Subcutaneous adipose tissue (tissue), 4 donors: ENCODE data around the gene SP6. TPM values are rescaled to one million over a fixed set of nuclear protein-coding genes. Genes with fewer than 3 reads are reported as not detected.

Source experiments
- total RNA-seq, 4 donors: library from RNA; depleted of rRNA; stranded (reverse); fragments of >200 nt; gene quantifications; one replicate each; pipeline ENCODE4 v1.1.0, GENCODE V29; 2016
- TF ChIP-seq, protein P1 (sequence below): fragments of 450-650 bp; IDR thresholded peaks from one replicate; pipeline ENCODE4 v1.5.1; 2016; ENCODE audit warnings: low read depth, mild to moderate bottlenecking, control low read depth, antibody characterized with exemption, moderate library complexity

SP6 gene
- total RNA-seq, 4 donors from 2014 or later: 0.16 to 1.3 (median 0.17) TPM; not detected in 1

DNA sequence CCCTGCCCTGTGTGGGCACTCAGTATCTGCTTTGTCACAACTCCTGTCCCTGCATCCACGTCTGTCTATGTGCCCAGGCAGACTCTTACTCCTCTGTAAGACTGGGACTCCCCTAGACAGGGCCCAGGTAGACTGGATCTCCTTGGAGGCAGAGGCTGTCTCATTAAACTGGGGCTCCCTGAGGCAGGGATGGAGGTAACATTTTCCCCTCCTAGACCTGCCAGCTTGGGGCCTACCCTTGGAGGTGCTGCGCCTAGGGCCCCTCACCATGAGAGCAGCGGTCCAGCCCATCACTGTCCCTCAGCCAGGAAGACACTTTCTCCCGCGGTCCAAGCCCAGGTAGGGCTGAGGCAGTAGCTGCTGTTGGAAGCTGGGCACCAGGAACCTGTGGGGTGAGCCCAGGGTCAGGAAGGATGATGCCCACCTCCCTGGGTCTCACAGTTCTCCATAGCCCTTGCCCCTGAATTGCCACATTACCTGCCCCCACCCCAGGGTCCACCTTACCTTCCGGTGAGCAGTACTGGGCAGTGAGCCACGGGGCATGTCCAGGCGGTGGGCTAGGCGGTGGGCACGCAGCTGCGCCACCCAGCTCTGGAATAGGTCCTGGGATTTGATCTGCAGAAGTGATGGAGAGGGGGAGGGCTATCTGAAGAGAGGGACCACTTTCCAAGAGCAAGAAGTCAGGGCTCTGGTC, 32.8 kb downstream of the SP6 start:
- TF ChIP-seq, protein P1, sequence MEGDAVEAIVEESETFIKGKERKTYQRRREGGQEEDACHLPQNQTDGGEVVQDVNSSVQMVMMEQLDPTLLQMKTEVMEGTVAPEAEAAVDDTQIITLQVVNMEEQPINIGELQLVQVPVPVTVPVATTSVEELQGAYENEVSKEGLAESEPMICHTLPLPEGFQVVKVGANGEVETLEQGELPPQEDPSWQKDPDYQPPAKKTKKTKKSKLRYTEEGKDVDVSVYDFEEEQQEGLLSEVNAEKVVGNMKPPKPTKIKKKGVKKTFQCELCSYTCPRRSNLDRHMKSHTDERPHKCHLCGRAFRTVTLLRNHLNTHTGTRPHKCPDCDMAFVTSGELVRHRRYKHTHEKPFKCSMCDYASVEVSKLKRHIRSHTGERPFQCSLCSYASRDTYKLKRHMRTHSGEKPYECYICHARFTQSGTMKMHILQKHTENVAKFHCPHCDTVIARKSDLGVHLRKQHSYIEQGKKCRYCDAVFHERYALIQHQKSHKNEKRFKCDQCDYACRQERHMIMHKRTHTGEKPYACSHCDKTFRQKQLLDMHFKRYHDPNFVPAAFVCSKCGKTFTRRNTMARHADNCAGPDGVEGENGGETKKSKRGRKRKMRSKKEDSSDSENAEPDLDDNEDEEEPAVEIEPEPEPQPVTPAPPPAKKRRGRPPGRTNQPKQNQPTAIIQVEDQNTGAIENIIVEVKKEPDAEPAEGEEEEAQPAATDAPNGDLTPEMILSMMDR: no peak

DNA sequence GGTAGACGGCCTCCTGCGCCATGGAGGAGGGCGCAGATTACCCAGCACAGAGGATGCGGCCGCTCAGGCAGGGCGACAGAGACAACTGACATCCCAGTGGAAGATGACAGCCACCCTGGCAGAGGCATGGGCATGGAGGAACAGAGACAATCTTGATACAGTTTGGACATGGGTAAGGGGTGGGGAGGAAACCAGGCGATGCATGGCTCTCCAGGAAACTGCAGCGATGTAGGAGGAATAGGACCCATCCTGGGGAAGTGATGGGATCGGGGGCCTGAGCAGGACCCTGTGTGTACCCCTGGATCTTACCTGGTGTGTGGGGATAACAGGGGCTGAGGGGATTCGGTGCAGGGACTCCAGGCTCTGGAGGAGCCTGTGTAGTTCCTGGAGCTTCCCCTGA, 34.0 kb downstream of the SP6 start:
- TF ChIP-seq, protein P1: no peak

DNA sequence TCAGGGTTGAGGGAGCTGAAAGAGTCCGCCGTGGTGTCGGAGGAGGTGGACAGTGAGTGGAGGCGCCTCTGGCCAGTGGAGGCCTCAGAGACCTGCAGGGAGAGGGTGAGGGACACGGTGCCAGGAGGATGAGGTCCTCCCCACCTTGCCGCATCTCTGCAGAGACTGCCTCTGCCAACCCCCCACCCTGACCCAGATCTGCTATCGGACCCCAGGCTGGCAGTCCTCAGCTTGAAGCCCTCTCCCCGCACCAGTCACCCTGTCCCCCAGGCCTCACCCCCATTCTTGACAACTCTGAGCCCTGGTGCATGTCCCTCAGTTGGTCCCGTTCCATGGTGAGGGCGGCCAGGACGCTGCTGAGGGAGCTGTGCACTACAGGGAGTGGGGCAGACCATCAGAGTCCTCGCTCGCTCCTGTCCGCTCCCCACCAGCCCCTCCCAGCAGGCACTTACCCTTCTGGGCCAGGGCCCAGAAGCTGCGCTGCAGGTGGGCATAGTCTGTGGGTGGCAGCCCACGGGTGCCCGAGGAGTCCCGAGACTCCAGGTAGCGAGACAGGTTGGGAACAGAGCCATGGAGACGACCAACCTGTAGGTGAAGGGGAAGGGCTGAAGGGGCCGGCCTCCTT, 34.7 kb downstream of the SP6 start:
- TF ChIP-seq, protein P1: no peak

DNA sequence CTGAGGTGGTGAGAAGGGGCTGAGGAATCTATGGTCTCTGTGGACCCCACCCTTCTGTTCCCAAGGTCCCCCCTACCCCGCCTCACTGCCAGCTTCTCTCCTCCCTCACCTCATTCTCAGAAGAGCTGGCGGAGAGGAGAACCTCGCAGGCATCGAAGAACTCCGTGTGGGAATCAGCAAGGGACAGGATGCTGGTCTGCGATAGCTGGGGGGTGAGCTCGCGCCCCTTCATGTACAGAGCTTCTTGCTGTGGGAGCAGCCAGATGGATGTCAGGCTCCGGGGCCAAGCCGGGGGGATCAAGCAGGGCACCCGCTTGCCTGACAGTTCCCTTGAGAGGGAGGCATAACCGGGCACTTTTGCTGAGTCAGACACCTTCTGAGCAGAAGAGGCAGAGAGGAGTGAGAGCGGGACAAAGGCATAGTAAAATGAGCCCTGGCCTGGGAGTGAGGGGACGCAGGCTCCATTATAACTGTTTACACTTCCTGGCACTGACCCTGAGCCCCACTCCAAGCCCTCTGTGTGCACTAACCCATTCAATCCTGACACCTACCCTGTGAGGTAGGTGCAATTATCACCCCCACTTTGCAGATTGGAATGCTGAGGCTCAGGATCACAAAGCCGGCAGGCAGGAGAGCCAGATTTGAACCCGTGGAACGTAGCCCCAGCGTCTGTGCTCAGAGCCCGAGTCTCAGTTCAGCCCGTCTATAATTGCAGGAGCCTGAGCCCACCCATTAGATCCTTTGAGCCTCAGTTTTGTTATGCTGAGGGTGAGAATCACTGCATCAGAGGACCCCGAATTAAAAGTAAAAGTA, 35.7 kb downstream of the SP6 start:
- TF ChIP-seq, protein P1: no peak

DNA sequence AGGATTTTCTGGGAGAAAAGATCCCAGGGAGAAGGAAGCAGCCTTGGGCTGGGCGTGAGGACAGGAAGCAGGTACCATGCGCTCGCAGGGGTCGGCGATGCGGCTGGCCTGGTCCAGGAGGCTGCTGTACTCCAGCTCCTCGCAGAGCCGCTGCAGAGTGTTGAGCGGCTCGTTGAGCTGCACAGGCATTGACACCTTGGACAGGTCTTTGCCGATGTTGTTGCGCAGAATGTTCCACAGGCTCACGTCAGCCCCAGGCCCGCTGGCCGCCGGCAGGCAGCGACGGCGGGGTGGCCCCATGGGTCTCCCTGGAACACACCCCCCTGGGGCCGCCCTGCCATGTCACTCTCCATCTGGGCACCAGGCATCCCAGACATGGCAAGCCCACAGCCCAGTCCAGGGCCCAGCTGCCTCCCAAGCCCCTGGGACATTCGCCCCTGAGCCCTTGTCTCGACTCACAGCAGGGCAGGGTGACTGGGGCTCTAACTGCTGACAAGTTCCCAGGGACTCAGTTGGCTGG, 37.4 kb downstream of the SP6 start:
- TF ChIP-seq, protein P1: no peak

DNA sequence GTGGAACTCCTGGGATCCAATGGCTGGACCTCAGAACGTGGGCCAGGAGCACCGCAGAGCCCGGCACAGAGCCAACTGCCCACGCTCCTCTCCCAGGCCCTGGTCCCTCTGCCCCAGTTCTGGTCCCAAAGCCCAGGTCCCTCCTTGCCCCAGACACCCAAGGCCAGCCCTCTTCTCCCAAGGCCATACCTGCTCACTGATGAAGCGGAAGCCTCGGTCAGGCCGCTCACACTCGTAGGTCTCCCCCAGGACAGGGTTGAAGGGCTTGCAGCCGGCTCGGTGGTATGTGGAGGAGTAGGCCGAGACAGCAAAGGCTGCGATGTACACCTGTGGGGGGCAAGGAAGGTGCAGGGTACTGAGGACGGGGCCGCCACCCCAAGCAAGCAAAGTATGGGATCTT, 37.9 kb downstream of the SP6 start:
- TF ChIP-seq, protein P1: no peak
